Coronary artery (tissue), 2 donors: Measurements from ENCODE around the gene KBTBD12.

Experiments used
- DNase-seq: peaks from one replicate; pipeline ENCODE4 v3.0.0-alpha.2; 2017; ENCODE audit warnings: low spot score
- H3K27ac ChIP-seq, 2 donors: fragments of 200-600 bp; sonication (generic); one replicate each; pipeline ENCODE4 v1.5.1; 2016 to 2019
- H3K4me3 ChIP-seq: fragments of 200-600 bp; sonication (generic); 2 replicates; pipeline ENCODE4 v1.5.1; 2016; ENCODE audit warnings: mild to moderate bottlenecking, moderate library complexity
- CTCF ChIP-seq: fragments of 200-600 bp; sonication (generic); IDR thresholded peaks from one replicate; pipeline ENCODE4 v1.5.1; 2019; ENCODE audit warnings: antibody characterized with exemption

Gene KBTBD12

GRCh38 chr3:127929818-127930413 is 14.9 kb downstream of the KBTBD12 start:
- Histone ChIP-seq H3K27ac (no peak overlapping the region), H3K4me3 (no peak overlapping the region)
- TF ChIP-seq CTCF = no peak
- no peak for DNase-seq

GRCh38 chr3:127933396-127933795 is 18.4 kb downstream of the KBTBD12 start:
- no peak for TF ChIP-seq CTCF
- DNase-seq = no peak
- H3K4me3 ChIP-seq = no peak overlapping the region
- no peak overlapping the region for H3K27ac ChIP-seq

GRCh38 chr3:127938800-127939199 is 23.8 kb downstream of the KBTBD12 start:
- TF ChIP-seq CTCF = no peak
- no peak overlapping the region for H3K27ac ChIP-seq
- H3K4me3 ChIP-seq = no peak overlapping the region
- no peak for DNase-seq

GRCh38 chr3:127940116-127940515 is 25.1 kb downstream of the KBTBD12 start:
- no peak for DNase-seq
- no peak overlapping the region for H3K4me3 ChIP-seq
- no peak for TF ChIP-seq CTCF
- H3K27ac ChIP-seq = no peak overlapping the region

GRCh38 chr3:127942613-127943012 is 27.6 kb downstream of the KBTBD12 start:
- DNase-seq = no peak
- TF ChIP-seq CTCF = no peak

GRCh38 chr3:127948211-127948610 is 33.2 kb downstream of the KBTBD12 start:
- no peak overlapping the region for H3K27ac ChIP-seq
- DNase-seq = no peak
- no peak overlapping the region for H3K4me3 ChIP-seq
- TF ChIP-seq CTCF = no peak

More at GRCh38 chr3:127942613-127943012, 27.6 kb downstream of the KBTBD12 start:
- Histone ChIP-seq H3K27ac (no peak overlapping the region), H3K4me3 (no peak overlapping the region)

GRCh38 chr3:127949446-127950055 is 34.5 kb downstream of the KBTBD12 start:
- no peak overlapping the region for H3K4me3 ChIP-seq
- DNase-seq = no peak
- no peak overlapping the region for H3K27ac ChIP-seq
- TF ChIP-seq CTCF = no peak
